ENCODE results near the gene WDR45. TPM values are rescaled to one million over a fixed set of nuclear protein-coding genes. Genes with fewer than 3 reads are reported as not detected.

WDR45 gene
- total RNA-seq, 3 donors from 2014 or later: 95.7 to 134 (median 98.6) TPM

GRCh38 chrX:49064735-49065134 lies 15.0 kb downstream of the WDR45 start:
- H3K9me3 ChIP-seq: no peaks in the 10 kb centered on the region
- H3K4me1 ChIP-seq: no peaks in the 10 kb centered on the region
- DNase-seq (ENCODE audit: low spot score in 2 of 2): no peak
- no peak for TF ChIP-seq POLR2AphosphoS5 (IDR thresholded peaks at IDR 0.05)
- no peak for TF ChIP-seq POLR2A (IDR thresholded peaks at IDR 0.05)
- TF ChIP-seq CTCF (IDR thresholded peaks at IDR 0.05): no peak
- intact Hi-C loops (cut with DNase I; ENCODE audit: low total_unique reads): no loop called here
- H3K27me3 ChIP-seq: peaks cover 0 to 11% of the 10 kb centered on the region in 2 donors
- no peaks in the 10 kb centered on the region for H3K36me3 ChIP-seq
- no peak overlapping the region for H3K27ac ChIP-seq
- H3K4me3 ChIP-seq: no peak overlapping the region

DNA sequence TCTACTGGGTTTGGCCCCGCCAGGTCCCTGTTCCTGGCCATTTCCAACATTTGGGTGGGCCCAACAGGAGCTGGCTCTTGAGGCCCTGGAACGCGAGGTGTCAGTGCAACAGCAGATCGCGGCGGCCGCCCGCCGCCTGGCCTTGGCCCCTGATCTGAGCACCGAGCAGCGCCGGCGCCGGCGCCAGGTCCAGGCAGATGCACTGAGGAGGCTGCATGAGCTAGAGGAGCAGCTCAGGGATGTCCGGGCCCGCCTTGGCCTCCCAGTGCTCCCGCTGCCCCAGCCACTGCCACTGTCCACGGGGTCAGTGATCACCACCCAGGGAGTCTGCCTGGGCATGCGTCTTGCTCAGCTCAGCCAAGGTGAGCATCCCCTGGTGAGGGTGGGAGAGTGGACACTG lies 15.4 kb downstream of the WDR45 start:
- Histone ChIP-seq H3K27ac (no peak overlapping the region), H3K4me1 (no peaks in the 10 kb centered on the region), H3K4me3 (no peak overlapping the region), H3K9me3 (no peaks in the 10 kb centered on the region), H3K36me3 (no peaks in the 10 kb centered on the region), H3K27me3 (peaks cover 0 to 11% of the 10 kb centered on the region in 2 donors)
- intact Hi-C loops (cut with DNase I; ENCODE audit: low total_unique reads): no loop called here
- no peak for TF ChIP-seq CTCF (IDR thresholded peaks at IDR 0.05)
- TF ChIP-seq POLR2AphosphoS5 (IDR thresholded peaks at IDR 0.05): no peak
- DNase-seq (ENCODE audit: low spot score in 2 of 2): no peak

DNA sequence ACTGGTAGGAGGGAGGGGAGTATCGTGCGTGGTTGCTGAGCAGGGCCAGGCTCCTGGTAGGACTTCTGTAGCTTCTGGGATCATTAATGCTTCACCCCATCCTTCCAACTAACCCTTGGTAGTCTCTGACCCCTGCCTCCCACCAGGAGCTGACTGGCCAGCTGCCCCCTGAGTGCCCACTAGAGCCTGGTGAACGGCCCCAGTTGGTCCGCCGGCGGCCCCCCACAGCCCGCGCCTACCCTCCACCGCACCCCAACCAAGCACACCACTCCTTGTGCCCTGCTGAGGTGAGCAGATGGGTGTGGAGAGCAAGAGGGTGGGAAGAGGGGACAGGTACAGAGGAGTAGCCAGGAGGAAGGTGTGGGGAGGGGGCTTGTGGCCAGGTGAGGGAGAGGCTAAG lies 16.0 kb downstream of the WDR45 start:
- H3K27ac ChIP-seq: no peak overlapping the region
- TF ChIP-seq POLR2AphosphoS5 (IDR thresholded peaks at IDR 0.05): no peak
- TF ChIP-seq POLR2A (IDR thresholded peaks at IDR 0.05): no peak
- no peak for TF ChIP-seq CTCF (IDR thresholded peaks at IDR 0.05)
- H3K4me1 ChIP-seq: no peaks in the 10 kb centered on the region
- DNase-seq (ENCODE audit: low spot score in 2 of 2): no peak
- intact Hi-C loops (cut with DNase I; ENCODE audit: low total_unique reads): no loop called here
- no peak overlapping the region for H3K4me3 ChIP-seq
- no peaks in the 10 kb centered on the region for H3K36me3 ChIP-seq
- H3K9me3 ChIP-seq: no peaks in the 10 kb centered on the region
- H3K27me3 ChIP-seq: peaks cover 0 to 17% of the 10 kb centered on the region in 2 donors

DNA sequence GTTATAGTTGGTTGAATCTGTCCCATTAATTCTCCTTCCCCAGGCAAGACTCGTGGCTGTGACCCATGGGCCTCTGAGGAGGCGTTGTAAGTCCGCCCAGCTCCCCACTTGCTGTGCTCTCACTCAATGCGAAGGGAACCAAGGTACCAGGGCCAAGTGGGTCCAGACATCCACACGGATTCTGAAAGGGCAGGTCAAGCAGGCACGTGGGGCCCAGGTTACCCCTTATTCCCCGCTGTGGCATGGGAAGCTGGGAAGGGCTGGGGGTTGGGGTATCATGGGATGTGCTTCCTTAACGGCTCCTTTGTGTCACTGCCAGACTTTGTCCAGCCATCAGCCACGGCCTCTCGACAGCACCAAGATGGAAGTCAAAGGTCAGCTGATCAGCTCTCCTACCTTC lies 17.8 kb downstream of the WDR45 start:
- no peak for TF ChIP-seq CTCF (IDR thresholded peaks at IDR 0.05)
- TF ChIP-seq POLR2A (IDR thresholded peaks at IDR 0.05): no peak
- no peak for TF ChIP-seq POLR2AphosphoS5 (IDR thresholded peaks at IDR 0.05)
- no peaks in the 10 kb centered on the region for H3K36me3 ChIP-seq
- no peak for DNase-seq (ENCODE audit: low spot score in 2 of 2)
- H3K4me3 ChIP-seq: no peak overlapping the region
- no peaks in the 10 kb centered on the region for H3K4me1 ChIP-seq
- intact Hi-C loops (cut with DNase I; ENCODE audit: low total_unique reads): no loop called here
- H3K27me3 ChIP-seq: peaks cover 0 to 26% of the 10 kb centered on the region in 2 donors
- H3K27ac ChIP-seq: no peak overlapping the region
- no peaks in the 10 kb centered on the region for H3K9me3 ChIP-seq

DNA sequence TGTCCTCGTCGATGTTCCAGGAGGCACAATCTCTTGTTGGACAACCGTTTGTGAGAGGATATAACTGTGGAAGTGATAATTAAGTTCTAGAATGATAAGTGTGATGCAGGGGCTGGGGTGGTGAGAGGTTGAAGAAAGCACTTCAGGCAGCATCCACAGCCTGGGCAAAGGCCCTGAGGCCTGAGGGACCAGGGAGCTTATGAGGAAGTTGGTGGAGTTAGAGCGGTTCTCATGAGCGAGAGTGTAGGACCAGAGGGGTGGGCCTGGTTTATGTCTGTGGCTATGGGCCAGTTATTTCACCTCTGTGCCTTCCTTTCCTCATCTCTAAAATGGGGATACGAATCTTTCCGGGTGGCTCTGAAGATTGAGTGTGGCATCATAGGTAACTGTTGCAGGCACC lies 18.2 kb downstream of the WDR45 start:
- TF ChIP-seq CTCF (IDR thresholded peaks at IDR 0.05): no peak
- no peak for TF ChIP-seq POLR2AphosphoS5 (IDR thresholded peaks at IDR 0.05)
- TF ChIP-seq POLR2A (IDR thresholded peaks at IDR 0.05): no peak
- Histone ChIP-seq H3K4me1 (no peaks in the 10 kb centered on the region), H3K9me3 (no peaks in the 10 kb centered on the region), H3K27ac (no peak overlapping the region), H3K36me3 (no peaks in the 10 kb centered on the region), H3K4me3 (no peak overlapping the region), H3K27me3 (peaks cover 0 to 26% of the 10 kb centered on the region in 2 donors)
- intact Hi-C loops (cut with DNase I; ENCODE audit: low total_unique reads): no loop called here
- no peak for DNase-seq (ENCODE audit: low spot score in 2 of 2)
